ENCODE data around the gene HNRNPL. TPM values are rescaled to one million over a fixed set of nuclear protein-coding genes. Genes with fewer than 3 reads are reported as not detected.

The HNRNPL gene
- total RNA-seq, 1 experiment from 2014 or later, result 710 TPM

DNA sequence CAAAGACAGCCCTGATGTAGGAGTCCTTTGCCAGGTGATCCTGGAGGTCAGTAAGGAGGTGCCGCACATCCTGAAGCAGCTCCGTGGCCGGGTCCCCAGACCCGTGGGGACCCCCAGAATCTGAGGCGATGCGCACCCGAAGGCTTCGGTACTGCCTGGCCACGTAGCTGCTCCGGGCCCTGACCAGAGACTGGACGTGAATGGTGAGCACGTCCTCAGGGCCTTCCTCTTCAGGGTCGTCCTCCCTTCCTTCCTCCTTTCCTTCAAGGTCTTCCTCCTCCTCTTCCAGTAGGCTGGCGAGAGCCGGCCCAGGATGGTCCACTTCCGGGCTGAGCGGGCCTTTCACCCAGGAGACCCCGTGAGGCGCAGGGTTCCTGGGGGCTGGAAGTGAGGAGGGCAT lies 20.8 kb upstream of the HNRNPL start:
- Mint-ChIP-seq H3K27me3 (ENCODE audit: low read depth) (peaks cover 10% of the 10 kb centered on the region), H3K36me3 (ENCODE audit: insufficient read depth in 1 of 3, low read depth in 3 of 3) (no peaks in the 10 kb centered on the region), H3K4me3 (peak overlapping the region; percentile 36 to 64; a peak in 4 of 5 replicates), H3K9me3 (no peaks in the 10 kb centered on the region), H3K27ac (no peak overlapping the region), H3K4me1 (peaks cover 11 to 19% of the 10 kb centered on the region in 2 experiments)
- TF ChIP-seq, protein P1, sequence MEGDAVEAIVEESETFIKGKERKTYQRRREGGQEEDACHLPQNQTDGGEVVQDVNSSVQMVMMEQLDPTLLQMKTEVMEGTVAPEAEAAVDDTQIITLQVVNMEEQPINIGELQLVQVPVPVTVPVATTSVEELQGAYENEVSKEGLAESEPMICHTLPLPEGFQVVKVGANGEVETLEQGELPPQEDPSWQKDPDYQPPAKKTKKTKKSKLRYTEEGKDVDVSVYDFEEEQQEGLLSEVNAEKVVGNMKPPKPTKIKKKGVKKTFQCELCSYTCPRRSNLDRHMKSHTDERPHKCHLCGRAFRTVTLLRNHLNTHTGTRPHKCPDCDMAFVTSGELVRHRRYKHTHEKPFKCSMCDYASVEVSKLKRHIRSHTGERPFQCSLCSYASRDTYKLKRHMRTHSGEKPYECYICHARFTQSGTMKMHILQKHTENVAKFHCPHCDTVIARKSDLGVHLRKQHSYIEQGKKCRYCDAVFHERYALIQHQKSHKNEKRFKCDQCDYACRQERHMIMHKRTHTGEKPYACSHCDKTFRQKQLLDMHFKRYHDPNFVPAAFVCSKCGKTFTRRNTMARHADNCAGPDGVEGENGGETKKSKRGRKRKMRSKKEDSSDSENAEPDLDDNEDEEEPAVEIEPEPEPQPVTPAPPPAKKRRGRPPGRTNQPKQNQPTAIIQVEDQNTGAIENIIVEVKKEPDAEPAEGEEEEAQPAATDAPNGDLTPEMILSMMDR (conservative IDR thresholded peaks at IDR 0.05), result no peak
- H3K14ac ChIP-seq (ENCODE audit: insufficient read depth, low read length), result no peak overlapping the region
- no peaks in the 10 kb centered on the region for H3K79me2 ChIP-seq (ENCODE audit: insufficient read depth, low read length)
- H3K27me3 ChIP-seq (ENCODE audit: insufficient read depth, low read length), result peaks cover under 1% of the 10 kb centered on the region
- no peak overlapping the region for H3K27ac ChIP-seq (ENCODE audit: insufficient read length, low read depth, low read length)
- H3K56ac ChIP-seq (ENCODE audit: insufficient read length, low read depth, low read length), result no peak overlapping the region
- no peak overlapping the region for H2AFZ ChIP-seq (ENCODE audit: low read length)
- H3K18ac ChIP-seq (ENCODE audit: insufficient read length, low read depth, low read length), result no peak overlapping the region
- H4K91ac ChIP-seq (ENCODE audit: insufficient read length, low read depth, low read length), result no peak overlapping the region
- H3K4me1 ChIP-seq (ENCODE audit: insufficient read depth, low read length), result no peaks in the 10 kb centered on the region; the same call in 1 of the 2 replicates
- no peak overlapping the region for H3T11ph ChIP-seq (ENCODE audit: low read length)
- no peaks in the 10 kb centered on the region for H3K79me1 ChIP-seq (ENCODE audit: insufficient read depth, low read depth, low read length, poor library complexity, severe bottlenecking)
- H3K23ac ChIP-seq (ENCODE audit: insufficient read length, low read depth, low read length), result no peak overlapping the region
- no peak overlapping the region for H4K8ac ChIP-seq (replicated peaks; ENCODE audit: insufficient read length, low read depth, low read length)
- H4K5ac ChIP-seq (ENCODE audit: insufficient read length, low read depth, low read length), result no peak overlapping the region
- WGBS (ENCODE audit: extremely low coverage, insufficient read length, low lambda C conversion rate), result no CpG with 5 or more reads among the region's 19 CpGs
- DNase-seq, result no peak
- no peak overlapping the region for H2BK12ac ChIP-seq (ENCODE audit: insufficient read length, low read depth, low read length)
- no peak overlapping the region for H3K4ac ChIP-seq (ENCODE audit: low read depth, low read length)
- no peak overlapping the region for H2AK5ac ChIP-seq (ENCODE audit: insufficient read length, low read length)
- no peak overlapping the region for H2BK5ac ChIP-seq (ENCODE audit: insufficient read length, low read length)
- no peaks in the 10 kb centered on the region for H4K20me1 ChIP-seq (ENCODE audit: control insufficient read depth, insufficient read depth, insufficient read length)
- no peaks in the 10 kb centered on the region for H3K23me2 ChIP-seq (ENCODE audit: insufficient read length, low read depth, low read length, poor library complexity, severe bottlenecking)
- H2BK15ac ChIP-seq (ENCODE audit: low read depth, low read length), result no peak overlapping the region
- peak overlapping the region; percentile 20 for H3K4me2 ChIP-seq (ENCODE audit: insufficient read depth, insufficient read length, low read length)
- H2BK120ac ChIP-seq (ENCODE audit: low read depth, low read length, poor library complexity, severe bottlenecking), result no peak overlapping the region
- no peak overlapping the region for H3K9ac ChIP-seq (ENCODE audit: extremely low read depth, insufficient read length, low read length)
- no peak overlapping the region for H2BK20ac ChIP-seq (ENCODE audit: low read depth, low read length, poor library complexity, severe bottlenecking)
- no peaks in the 10 kb centered on the region for H3K9me3 ChIP-seq (ENCODE audit: control insufficient read depth, low read depth, low read length)
